Activated naive CD8-positive, alpha-beta T cell (primary cell): Measurements from ENCODE around the gene TEX54.
A peak's percentile ranks its signal among the peaks of the same experiment; 100 is the strongest.

Source experiments
- H3K27ac Mint-ChIP-seq: one replicate; pipeline ENCODE4 v1.8.0; 2021; ENCODE audit warnings: mixed read lengths
- H3K27me3 Mint-ChIP-seq: one replicate; pipeline ENCODE4 v1.8.0; 2021; ENCODE audit warnings: mixed read lengths
- H3K36me3 Mint-ChIP-seq: one replicate; pipeline ENCODE4 v1.8.0; 2021; ENCODE audit warnings: mixed read lengths
- H3K4me1 Mint-ChIP-seq: one replicate; pipeline ENCODE4 v1.8.0; 2021; ENCODE audit warnings: low read depth, mixed read lengths
- H3K4me3 Mint-ChIP-seq: one replicate; pipeline ENCODE4 v1.8.0; 2021; ENCODE audit warnings: mild to moderate bottlenecking, mixed read lengths
- H3K9me3 Mint-ChIP-seq: one replicate; pipeline ENCODE4 v1.8.0; 2021; ENCODE audit warnings: low read depth, mixed read lengths

The TEX54 gene

DNA sequence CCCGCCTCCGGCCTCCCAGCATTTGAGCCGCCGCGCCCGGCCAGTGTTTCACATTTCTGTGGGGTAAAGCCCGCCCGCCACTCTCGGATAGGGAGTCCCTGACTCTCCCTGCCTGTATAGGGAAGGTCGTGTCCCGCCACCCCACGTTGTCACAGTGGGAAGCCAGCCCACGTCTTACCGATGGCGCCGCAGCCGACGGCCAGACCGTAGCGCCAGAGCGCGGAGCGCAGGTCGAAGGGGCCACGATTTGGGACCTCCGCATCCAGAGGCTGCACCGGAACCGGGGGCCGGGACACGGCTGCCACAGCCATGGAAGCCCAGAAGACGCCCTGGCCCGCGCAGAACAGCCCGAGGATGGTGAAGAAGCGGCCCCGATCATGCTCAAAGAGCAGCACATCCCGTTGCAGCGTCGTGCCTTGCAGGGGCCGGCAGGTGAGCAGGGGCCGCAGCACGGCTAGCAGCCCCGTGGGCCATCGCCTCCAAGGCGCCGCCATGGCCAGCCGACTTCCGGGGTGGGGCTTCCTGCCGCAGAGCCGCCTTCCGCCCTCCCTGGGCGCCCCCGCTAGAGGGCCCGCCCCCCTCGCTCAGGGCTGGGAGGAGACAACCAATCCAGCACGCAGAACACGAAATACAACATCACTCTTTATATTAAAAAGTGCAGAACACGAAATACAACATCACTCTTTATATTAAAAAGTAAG lies 41.0 kb downstream of the TEX54 start, which contains the start of gene TMEM223:
Gene TMEM223, minus strand, starts transcription at position 506 of the 701 bp plus-strand sequence. Its CDS starts 12 bp downstream, at position 494.
- H3K4me3 Mint-ChIP-seq, result peak within 1 kb of the TSS; percentile 89
- H3K36me3 Mint-ChIP-seq, result peaks cover 8% of the 10 kb centered on the region
- H3K27me3 Mint-ChIP-seq, result no peaks in the 10 kb centered on the region
- peaks cover 45% of the 10 kb centered on the region for H3K4me1 Mint-ChIP-seq
- H3K9me3 Mint-ChIP-seq, result no peaks in the 10 kb centered on the region
- H3K27ac Mint-ChIP-seq, result peak within 1 kb of the TSS; percentile 90

- Mint-ChIP-seq H3K9me3 (no peaks in the 10 kb centered on the region), H3K4me3 (peak overlapping the region; percentile 89), H3K36me3 (peaks cover 7% of the 10 kb centered on the region), H3K4me1 (peaks cover 51% of the 10 kb centered on the region), H3K27me3 (no peaks in the 10 kb centered on the region), H3K27ac (peak overlapping the region; percentile 88)
Observed at GRCh38 chr11:62789576-62789975, 43.1 kb downstream of the TEX54 start.

GRCh38 chr11:62788991-62789390 lies 43.6 kb downstream of the TEX54 start:
- Mint-ChIP-seq H3K27me3 (no peaks in the 10 kb centered on the region), H3K4me1 (peaks cover 47% of the 10 kb centered on the region), H3K36me3 (peaks cover 3% of the 10 kb centered on the region), H3K4me3 (peak overlapping the region; percentile 89), H3K9me3 (no peaks in the 10 kb centered on the region), H3K27ac (peak overlapping the region; percentile 88)

- H3K9me3 Mint-ChIP-seq, result no peaks in the 10 kb centered on the region
Observed at GRCh38 chr11:62787005-62787759, 45.5 kb downstream of the TEX54 start, which contains the start of gene TMEM179B. Gene TMEM179B (plus strand): TSS chr11:62787402. CDS start chr11:62787432, 30 bp downstream.

DNA sequence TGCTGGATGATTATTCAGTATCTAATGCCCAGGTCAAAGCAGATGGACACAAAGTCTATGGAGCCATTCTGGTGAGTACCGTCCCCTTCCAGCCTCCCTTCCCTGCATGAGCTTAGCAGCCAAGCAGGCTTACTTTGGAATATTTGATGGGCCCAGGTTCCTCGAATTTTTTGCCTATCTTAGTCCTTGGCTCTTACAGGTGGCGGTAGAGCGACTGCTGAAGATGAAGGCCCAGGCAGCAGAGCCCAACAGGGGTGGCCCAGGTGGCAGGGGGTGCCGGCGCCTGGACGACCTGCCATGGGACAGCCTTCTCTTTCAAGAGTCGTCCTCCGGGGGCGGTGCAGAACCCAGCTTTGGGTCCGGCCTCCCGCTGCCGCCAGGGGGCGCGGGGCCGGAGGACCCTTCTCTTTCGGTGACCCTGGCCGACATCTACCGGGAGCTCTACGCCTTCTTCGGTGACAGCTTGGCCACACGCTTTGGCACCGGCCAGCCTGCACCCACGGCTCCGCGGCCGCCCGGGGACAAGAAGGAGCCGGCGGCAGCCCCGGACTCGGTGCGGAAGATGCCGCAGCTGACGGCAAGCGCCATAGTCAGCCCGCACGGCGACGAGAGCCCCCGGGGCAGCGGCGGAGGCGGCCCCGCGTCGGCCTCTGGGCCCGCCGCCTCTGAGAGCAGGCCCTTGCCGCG lies 46.2 kb downstream of the TEX54 start:
- H3K27me3 Mint-ChIP-seq, result no peaks in the 10 kb centered on the region
- H3K36me3 Mint-ChIP-seq, result peaks cover 3% of the 10 kb centered on the region
- peak overlapping the region; percentile 92 for H3K27ac Mint-ChIP-seq
- H3K9me3 Mint-ChIP-seq, result no peaks in the 10 kb centered on the region
- peaks cover 37% of the 10 kb centered on the region for H3K4me1 Mint-ChIP-seq
- H3K4me3 Mint-ChIP-seq, result peak overlapping the region; percentile 87

More at GRCh38 chr11:62787005-62787759, 45.5 kb downstream of the TEX54 start, which contains the start of gene TMEM179B:
- Mint-ChIP-seq H3K4me1 (peaks cover 41% of the 10 kb centered on the region), H3K36me3 (peaks cover 3% of the 10 kb centered on the region), H3K27ac (peak within 1 kb of the TSS; percentile 92), H3K27me3 (no peaks in the 10 kb centered on the region), H3K4me3 (peak within 1 kb of the TSS; percentile 89)

DNA sequence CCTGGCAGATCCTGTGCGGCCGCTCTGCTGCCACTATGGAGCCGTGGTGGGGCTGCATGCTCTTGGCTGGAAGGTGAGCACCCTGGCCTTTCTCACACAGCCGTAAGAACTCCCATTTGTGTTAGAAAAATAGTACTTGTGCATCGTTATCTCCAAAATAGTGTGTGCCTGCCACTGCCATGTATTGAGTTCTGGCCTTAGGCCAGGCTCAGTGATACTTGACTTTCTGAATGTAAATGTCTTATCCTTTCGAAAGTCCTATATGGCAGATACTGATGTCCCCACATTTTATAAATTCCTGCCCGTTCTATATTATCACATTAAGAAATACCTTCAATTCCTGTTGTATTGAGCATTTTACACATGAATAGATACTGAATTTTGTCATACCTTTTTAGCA lies 49.9 kb downstream of the TEX54 start:
- Mint-ChIP-seq H3K9me3 (no peaks in the 10 kb centered on the region), H3K4me1 (peaks cover 9% of the 10 kb centered on the region), H3K27me3 (no peaks in the 10 kb centered on the region), H3K4me3 (no peak overlapping the region), H3K27ac (no peak overlapping the region), H3K36me3 (no peaks in the 10 kb centered on the region)
